Psoas muscle (tissue), 8 donors: ENCODE results near the gene CYB561D1. TPM values are rescaled to one million over a fixed set of nuclear protein-coding genes. Genes with fewer than 3 reads are reported as not detected.
"Not testable (repeated sequence)": the region's sequence is repeated elsewhere in the genome, so short reads cannot be mapped to it uniquely, and the experiment has no call there.

Experiments
- ATAC-seq, 4 donors: fragments of 200-7000 bp; cut with Tn5 transposase; one replicate each; pipeline ENCODE4 v1.9.1; 2020; ENCODE audit warnings: moderate library complexity in 3 of 4, mild to moderate bottlenecking in 2 of 4
- DNase-seq, 2 donors: peaks; one replicate each; pipeline ENCODE4 v3.0.0-alpha.2; 2020
- H3K27ac ChIP-seq: fragments of 200-600 bp; one replicate; pipeline ENCODE4 v1.8.0; 2022
- H3K27me3 ChIP-seq, 3 donors: fragments of 200-600 bp in 1 of 3; one replicate each; pipeline versions ENCODE4 v1.6.1 to v1.8.0; 2013 to 2022; ENCODE audit warnings: low read length in 2 of 3, mild to moderate bottlenecking in 2 of 3, moderate library complexity in 1 of 3; ENCODE audit not compliant: insufficient read depth in 3 of 3
- H3K36me3 ChIP-seq, 2 donors: fragments of 200-600 bp in 1 of 2; one replicate each; pipeline versions ENCODE4 v1.6.1 to v1.8.0; 2013 to 2022; ENCODE audit warnings: low read depth in 1 of 2, mild to moderate bottlenecking in 1 of 2, moderate library complexity in 1 of 2; ENCODE audit not compliant: insufficient read depth in 1 of 2
- H3K4me1 ChIP-seq: fragments of 200-600 bp; one replicate; pipeline ENCODE4 v1.8.0; 2022
- H3K4me3 ChIP-seq: fragments of 200-600 bp; one replicate; pipeline ENCODE4 v1.8.0; 2022; ENCODE audit warnings: mild to moderate bottlenecking
- H3K9me3 ChIP-seq: fragments of 200-600 bp; one replicate; pipeline ENCODE4 v1.8.0; 2022
- WGBS, 3 donors: extraction: QIAGEN DNeasy Blood & Tissue Kit; methylation state at CpG; one replicate each; pipeline versions ENCODE4 v1.1.6 to v1.1.7; 2013; 5-methylcytosine and 5-hydroxymethylcytosine counted together
- intact Hi-C, 2 donors: fragments of 100-400 bp; cut with DNase I; formaldehyde crosslinking; loops; one replicate each; pipeline versions ENCODE4 v1.11.0 to v1.14.2; 2022
- polyA plus RNA-seq, 3 donors: library from polyadenylated mRNA; stranded (reverse); fragments of 200-250 nt; gene quantifications; one replicate each; pipeline ENCODE4 v1.2.3, GENCODE V29; 2013
- total RNA-seq, 4 donors: library from RNA; stranded (reverse); fragmentation: NEBNext Ultra II Directional in 2 of 4; extraction: Animal tissue kit (Norgen Biotek cat#: 25700) in 2 of 4; gene quantifications; one replicate each; pipeline versions ENCODE4 v1.2.1 to v1.2.4, GENCODE V29; 2021 to 2023
- TF ChIP-seq, protein P1 (sequence below): fragments of 200-600 bp; IDR thresholded peaks from one replicate; pipeline ENCODE4 v1.8.0; 2022; ENCODE audit warnings: antibody characterized with exemption
- donor health status: healthy with polysubstance abuse.
- donor health status: DM: no; HTN: no; CAD: no; lungs with moderate emphysema.
- donor health status: Bipolar disorder and iron deficiency.
- donor health status: healthy.
- donor health status: DM: yes; HTN: yes; CAD: no.
- donor health status: DM: no; HTN: no; CAD: no.
- donor health status: DM: no; HTN: no; CAD: no.
- donor health status: DM: yes; HTN: yes; CAD: no.

The CYB561D1 gene
- total and polyA plus RNA-seq, 7 donors, result 1.8 to 15.0 (median 3.5) TPM

DNA sequence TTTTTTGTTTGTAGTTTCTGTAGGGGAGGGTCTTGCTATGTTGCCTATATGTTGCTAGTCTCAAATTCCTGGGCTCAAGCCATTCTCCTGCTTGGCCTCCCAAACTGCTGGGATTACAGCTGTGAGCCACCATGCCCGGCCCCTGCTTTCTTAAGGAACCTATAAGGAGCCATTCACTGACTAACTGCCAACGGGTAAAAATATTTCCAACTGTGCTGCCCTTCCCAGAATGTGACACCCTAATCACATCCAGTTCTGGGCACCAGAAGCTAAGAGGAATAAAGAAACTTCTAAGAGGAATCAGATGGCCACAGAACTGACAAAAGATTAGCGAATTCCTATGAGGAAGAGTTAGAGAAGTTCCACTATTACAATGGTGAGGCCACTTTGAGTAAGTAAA lies 21.1 kb upstream of the CYB561D1 start:
- Histone ChIP-seq H3K27ac (peak overlapping the region; percentile 97), H3K36me3 (peaks cover 0 to 37% of the 10 kb centered on the region in 2 donors), H3K4me1 (peaks cover 69% of the 10 kb centered on the region), H3K9me3 (no peaks in the 10 kb centered on the region), H3K4me3 (peak overlapping the region; percentile 18), H3K27me3 (no peaks in the 10 kb centered on the region)
- DNase-seq (no peak), ATAC-seq (peak in 3 of 4 donors; percentile 31 to 62 (median 51))
- TF ChIP-seq, protein P1, sequence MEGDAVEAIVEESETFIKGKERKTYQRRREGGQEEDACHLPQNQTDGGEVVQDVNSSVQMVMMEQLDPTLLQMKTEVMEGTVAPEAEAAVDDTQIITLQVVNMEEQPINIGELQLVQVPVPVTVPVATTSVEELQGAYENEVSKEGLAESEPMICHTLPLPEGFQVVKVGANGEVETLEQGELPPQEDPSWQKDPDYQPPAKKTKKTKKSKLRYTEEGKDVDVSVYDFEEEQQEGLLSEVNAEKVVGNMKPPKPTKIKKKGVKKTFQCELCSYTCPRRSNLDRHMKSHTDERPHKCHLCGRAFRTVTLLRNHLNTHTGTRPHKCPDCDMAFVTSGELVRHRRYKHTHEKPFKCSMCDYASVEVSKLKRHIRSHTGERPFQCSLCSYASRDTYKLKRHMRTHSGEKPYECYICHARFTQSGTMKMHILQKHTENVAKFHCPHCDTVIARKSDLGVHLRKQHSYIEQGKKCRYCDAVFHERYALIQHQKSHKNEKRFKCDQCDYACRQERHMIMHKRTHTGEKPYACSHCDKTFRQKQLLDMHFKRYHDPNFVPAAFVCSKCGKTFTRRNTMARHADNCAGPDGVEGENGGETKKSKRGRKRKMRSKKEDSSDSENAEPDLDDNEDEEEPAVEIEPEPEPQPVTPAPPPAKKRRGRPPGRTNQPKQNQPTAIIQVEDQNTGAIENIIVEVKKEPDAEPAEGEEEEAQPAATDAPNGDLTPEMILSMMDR, result no peak
- intact Hi-C loops, result no loop called here
- WGBS, 3 donors, result 21 to 26% (median 25%) methylated on average over 3 of the region's 3 CpGs

DNA sequence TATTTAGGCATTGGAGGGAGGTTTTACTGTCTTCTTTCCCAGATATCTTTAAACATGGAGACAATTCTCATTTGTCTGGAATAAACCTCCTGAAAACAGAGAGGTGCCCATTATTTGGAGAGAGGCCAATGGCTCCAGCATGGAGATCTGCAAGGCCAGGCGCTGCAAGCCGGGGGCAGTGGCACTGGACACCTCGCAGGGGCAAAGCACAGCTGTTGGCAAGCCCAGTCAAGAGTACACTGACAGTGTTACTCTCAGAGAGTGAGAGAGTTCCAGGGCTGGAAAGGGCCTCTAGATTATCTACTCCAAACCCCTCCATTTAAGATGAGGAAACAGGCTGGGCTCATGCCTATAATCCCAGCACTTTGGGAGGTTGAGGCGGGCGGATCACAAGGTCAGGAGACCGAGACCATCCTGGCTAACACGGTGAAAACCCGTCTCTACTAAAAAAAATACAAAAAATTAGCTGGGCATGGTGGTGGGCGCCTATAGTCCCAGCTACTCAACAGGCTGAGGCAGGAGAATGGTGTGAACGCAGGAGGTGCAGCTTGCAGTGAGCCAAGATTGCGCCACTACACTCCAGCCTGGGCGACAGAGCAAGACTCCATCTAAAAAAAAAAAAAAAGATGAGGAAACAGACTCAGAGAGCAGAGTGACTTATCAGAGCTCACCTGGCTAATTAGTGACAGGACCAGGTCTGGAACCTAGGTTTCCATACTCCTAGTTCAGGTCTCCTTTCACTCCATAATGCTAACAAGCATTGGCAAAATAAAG lies 20.4 kb upstream of the CYB561D1 start:
- Histone ChIP-seq H3K4me1 (peaks cover 63% of the 10 kb centered on the region), H3K36me3 (peaks cover 0 to 44% of the 10 kb centered on the region in 2 donors), H3K27ac (peak overlapping the region; percentile 97), H3K4me3 (peak overlapping the region; percentile 18)
- intact Hi-C loops, H3K27me3 ChIP-seq, H3K9me3 ChIP-seq: not testable (repeated sequence)
- DNase-seq, result peak in 1 of 2 donors; percentile 69
- peak; percentile 55 to 69 (median 66) for ATAC-seq
- WGBS, 3 donors, result 44 to 70% (median 57%) methylated on average over 12 of the region's 12 CpGs

DNA sequence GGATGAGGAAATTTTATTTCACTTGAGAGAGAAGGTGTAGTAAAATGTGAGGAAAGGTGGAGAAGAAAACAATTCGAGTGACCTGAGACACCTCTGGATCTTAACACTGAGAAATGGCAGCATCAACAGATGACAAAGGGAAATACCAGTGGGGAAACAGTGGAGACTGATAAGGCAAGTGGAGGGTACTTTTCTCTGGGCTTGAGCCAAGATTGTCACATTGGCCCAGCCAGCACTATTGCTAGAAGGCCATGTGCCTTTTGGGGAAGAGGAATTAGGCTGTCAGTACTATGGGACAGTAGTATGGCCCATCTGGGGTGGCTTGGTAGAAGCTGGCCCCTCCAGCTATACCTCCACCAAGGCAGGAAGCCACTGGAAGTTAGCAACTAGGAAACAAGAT lies 19.2 kb upstream of the CYB561D1 start:
- intact Hi-C loops, result no loop called here
- WGBS, 3 donors, result 79 to 87% (median 85%) methylated on average over 1 of the region's 1 CpG
- H3K9me3 ChIP-seq, result no peaks in the 10 kb centered on the region
- peak overlapping the region; percentile 97 for H3K27ac ChIP-seq
- TF ChIP-seq, protein P1, result no peak
- no peak for DNase-seq
- H3K4me3 ChIP-seq, result no peak overlapping the region
- no peaks in the 10 kb centered on the region for H3K27me3 ChIP-seq
- H3K4me1 ChIP-seq, result peaks cover 61% of the 10 kb centered on the region
- no peak for ATAC-seq
- peaks cover 0 to 56% of the 10 kb centered on the region in 2 donors for H3K36me3 ChIP-seq

DNA sequence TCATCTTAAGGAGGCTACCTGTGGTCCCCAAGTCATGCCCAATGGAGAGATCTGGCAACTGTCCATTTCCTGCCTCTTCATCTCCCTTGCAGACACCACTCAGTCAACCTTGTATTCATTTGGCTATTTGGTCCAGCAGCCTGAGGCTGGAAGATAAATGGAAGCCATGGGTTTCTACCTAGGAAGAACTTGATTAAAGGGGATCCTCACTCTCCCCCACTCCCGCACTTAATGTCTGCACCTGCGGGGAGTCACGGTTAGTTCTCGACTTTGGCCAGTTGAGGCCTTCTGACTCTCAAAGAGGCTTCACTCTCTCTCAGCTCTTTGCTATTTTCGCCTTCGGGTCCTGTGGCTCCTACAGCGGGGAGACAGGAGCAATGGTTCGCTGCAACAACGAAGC lies 18.6 kb upstream of the CYB561D1 start:
- ATAC-seq, result no peak
- Histone ChIP-seq H3K4me3 (no peak overlapping the region), H3K27ac (peak overlapping the region; percentile 97), H3K4me1 (peaks cover 56% of the 10 kb centered on the region), H3K36me3 (peaks cover 0 to 62% of the 10 kb centered on the region in 2 donors), H3K27me3 (no peaks in the 10 kb centered on the region), H3K9me3 (no peaks in the 10 kb centered on the region)
- no peak for DNase-seq
- WGBS, 3 donors, result 81 to 87% (median 82%) methylated on average over 9 of the region's 9 CpGs
- TF ChIP-seq, protein P1, result no peak
- intact Hi-C loops, result no loop called here

DNA sequence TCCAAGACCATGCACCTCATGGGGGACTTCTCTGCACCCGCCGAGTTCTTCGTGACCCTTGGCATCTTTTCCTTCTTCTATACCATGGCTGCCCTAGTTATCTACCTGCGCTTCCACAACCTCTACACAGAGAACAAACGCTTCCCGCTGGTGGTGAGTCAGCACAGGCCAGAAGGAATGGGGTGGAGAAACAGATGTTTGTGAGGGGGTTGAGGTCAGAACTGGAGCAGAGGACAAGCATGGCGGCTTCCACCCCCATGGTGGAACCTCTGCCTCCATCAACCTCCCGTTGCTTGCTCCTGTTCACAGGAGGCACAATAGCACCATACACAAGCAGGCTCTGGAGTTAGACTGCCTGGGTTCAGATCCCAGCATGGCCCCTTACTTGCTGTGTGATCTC lies 17.1 kb upstream of the CYB561D1 start:
- no peak for DNase-seq
- peaks cover 67% of the 10 kb centered on the region for H3K4me1 ChIP-seq
- TF ChIP-seq, protein P1, result no peak
- intact Hi-C loops, result no loop called here
- no peak for ATAC-seq
- no peak overlapping the region for H3K4me3 ChIP-seq
- peaks cover 0 to 78% of the 10 kb centered on the region in 2 donors for H3K36me3 ChIP-seq
- peak overlapping the region; percentile 46 for H3K27ac ChIP-seq
- H3K9me3 ChIP-seq, result no peaks in the 10 kb centered on the region
- H3K27me3 ChIP-seq, result no peaks in the 10 kb centered on the region
- WGBS, 3 donors, result 82 to 91% (median 83%) methylated on average over 8 of the region's 8 CpGs
